Inflammatory macrophage treated with lipopolysaccharide for 4 hours (primary cell): Measurements from ENCODE around the gene PPP2R3C.
"Not testable (repeated sequence)": the region's sequence is repeated elsewhere in the genome, so short reads cannot be mapped to it uniquely, and the experiment has no call there.

Source experiments
- DNase-seq: peaks from one replicate; pipeline ENCODE4 v3.0.0-alpha.2; 2020

Gene PPP2R3C

DNA sequence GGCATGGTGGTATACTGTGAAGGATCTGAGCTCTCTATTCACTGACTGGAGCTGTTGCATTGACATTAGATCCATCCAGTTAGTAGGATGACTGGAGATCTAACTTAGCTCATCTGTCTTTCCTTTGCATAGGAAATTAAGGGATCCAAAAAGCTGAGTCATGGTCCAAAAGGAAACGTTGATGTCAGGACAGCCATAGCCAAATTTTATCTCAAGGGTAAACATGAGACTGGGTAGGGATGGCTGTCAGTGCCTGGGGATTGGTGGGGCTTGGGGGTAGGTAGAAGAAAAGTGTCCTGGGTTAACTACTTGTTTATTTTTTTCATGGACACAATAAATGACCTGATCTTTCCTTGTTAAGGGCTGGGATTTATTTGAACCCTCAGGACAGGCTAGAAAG, 71.1 kb downstream of the PPP2R3C start:
- DNase-seq, result peak; percentile 16

- DNase-seq, result no peak
Measured at GRCh38 chr14:35047976-35048513, 73.7 kb downstream of the PPP2R3C start.

DNA sequence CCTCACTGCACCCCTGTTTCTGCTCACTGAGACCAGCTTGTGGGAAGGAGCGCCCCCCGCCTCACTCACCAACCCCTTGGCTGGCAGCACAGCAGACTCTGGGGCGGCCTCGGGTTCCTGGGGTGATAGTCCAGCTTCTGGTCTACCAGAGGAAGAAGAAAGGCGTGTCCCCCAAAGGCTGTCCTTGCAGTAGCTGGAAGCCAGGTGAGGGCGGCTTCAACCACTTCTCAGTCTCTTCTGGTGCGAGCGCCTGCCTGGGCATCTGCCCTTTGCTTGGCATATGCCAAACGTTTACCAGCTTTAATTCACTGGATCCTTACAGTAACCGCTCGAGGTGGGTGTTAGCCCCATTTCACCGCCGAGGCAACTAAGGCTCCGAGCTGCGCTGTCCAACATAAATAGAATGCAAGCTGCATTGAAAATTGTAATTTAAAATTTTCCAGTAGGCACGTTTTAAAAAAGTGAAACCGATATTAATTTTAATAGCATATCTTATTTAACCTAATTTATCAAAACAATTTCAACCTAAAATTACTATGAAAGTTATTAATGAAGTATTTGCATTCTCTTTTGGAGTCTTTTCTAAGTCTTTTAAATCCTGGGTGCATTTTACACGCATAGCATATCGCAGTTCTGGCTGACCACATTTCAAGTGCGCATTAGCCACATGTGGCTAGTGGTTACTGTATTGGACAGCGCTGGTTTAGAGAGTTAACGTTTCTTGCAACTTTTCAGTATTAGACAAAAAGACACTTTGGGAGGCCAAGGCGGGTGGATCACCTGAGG, 74.8 kb downstream of the PPP2R3C start:
- peak; percentile 38 for DNase-seq

DNA sequence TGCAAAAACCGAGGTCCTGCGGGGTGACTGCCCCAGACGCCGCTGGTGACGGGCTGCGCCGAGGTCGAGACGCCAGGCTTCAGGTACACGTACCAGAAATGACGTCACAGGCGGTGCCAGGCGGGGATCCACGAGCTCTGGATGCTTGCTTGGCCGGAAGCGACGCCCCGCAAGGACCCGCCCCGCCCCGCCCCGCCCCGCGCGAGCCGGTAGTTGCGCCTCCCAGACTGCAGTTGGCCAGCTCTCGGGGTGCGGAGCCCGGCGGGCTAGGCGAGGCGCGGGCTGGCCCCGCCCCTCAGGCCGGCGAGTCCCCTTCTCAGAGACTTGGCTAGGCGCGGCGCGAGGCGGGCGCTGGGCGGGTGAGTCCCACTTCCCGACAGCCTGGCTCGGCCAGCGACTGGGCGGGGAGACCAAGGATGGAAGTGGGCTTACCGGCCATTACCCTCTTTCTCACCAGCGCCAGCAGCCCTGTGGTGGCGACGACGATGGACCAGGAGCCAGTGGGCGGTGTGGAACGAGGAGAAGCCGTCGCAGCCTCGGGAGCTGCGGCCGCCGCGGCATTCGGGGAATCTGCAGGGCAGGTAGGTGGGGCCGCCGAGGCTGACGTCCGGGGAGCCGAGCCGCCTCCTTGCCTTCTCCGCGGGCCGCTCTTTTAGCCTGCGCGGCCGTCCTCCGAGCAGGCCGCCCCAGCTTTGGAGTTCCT, 75.6 kb downstream of the PPP2R3C start, which contains the start of gene FAM177A1:
Gene FAM177A1 (plus strand): TSS at position 225 of the 703 bp plus-strand sequence. CDS start 192 bp downstream, at position 417.
- peak; percentile 99 for DNase-seq

DNA sequence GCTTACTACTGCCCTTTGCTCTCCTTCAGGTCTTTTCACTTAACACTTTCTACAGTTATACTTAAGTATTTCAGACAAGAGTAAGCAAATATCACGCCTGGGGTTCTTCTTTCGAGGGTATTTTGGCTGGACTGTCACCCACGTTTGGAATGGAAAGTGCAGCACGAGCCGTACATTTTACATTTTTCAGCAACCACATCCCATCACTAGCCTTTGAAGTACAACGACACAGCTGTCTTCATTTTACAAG, 76.1 kb downstream of the PPP2R3C start:
- no peak for DNase-seq

- peak; percentile 63 for DNase-seq
Measured at GRCh38 chr14:35044939-35045797, 76.6 kb downstream of the PPP2R3C start.

GRCh38 chr14:35043046-35043445, 78.7 kb downstream of the PPP2R3C start:
- DNase-seq, result peak; percentile 38

DNA sequence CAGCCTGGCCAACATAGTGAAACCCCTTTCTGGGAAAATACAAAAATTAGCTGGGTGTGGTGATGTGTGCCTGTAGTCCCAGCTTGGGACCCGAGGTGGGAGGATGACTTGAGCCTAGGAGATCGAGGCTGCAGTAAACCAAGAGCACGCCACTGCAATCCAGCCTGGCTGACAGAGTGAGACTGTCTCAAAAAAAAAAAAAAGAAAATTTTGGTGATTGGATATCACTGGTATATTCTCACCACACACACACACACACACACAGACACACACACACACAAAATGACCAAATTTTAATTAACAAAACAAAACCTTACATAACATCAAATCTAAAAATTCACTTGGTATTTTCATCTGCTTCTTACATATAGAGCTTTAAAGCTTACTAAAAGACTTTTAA, 79.2 kb downstream of the PPP2R3C start:
- DNase-seq, result no peak

DNA sequence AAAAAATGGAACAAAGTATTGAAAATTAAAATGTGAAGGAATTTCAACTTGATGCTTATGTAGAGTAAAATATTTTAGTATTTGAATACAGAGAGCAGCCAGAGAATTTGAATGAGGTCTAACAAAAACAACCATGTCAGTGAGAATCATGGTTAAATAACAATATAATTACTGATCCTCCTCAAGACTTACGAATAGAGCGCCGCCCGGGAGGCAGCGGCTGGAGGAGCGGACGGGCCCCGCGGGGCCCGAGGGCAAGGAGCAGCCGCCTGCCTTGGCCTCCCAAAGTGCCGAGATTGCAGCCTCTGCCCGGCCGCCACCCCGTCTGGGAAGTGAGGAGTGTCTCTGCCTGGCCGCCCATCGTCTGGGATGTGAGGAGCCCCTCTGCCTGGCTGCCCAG, 83.5 kb downstream of the PPP2R3C start:
- not testable (repeated sequence) for DNase-seq
